SU-DHL-6 (cell line): Measurements from ENCODE around the gene LRRC4C.

Source experiments
- H2AFZ ChIP-seq: fragments of 200-600 bp; sonication (generic); 2 replicates; pipeline ENCODE4 v1.6.1; 2014; ENCODE audit warnings: low read depth, mild to moderate bottlenecking, moderate library complexity, mixed read lengths, antibody characterized with exemption, low read length; ENCODE audit not compliant: severe bottlenecking
- H3F3A ChIP-seq: fragments of 200-600 bp; shearing (Covaris generic); 2 replicates; pipeline ENCODE4 v1.6.0; 2016; ENCODE audit warnings: antibody characterized with exemption, mild to moderate bottlenecking; ENCODE audit not compliant: insufficient read depth
- H3K27ac ChIP-seq: fragments of 200-600 bp; sonication (generic); 2 replicates; pipeline ENCODE4 v1.5.1; 2016; ENCODE audit warnings: low read depth, mild to moderate bottlenecking, low read length, moderate library complexity, mixed read lengths
- H3K27me3 ChIP-seq: fragments of 200-600 bp; sonication (generic), shearing (Covaris generic); 2 replicates; pipeline ENCODE4 v1.6.0; 2014; ENCODE audit warnings: mild to moderate bottlenecking, low read length
- H3K36me3 ChIP-seq: fragments of 200-600 bp; sonication (generic); 2 replicates; pipeline ENCODE4 v1.6.1; 2014; ENCODE audit warnings: mild to moderate bottlenecking, low read length, mixed read lengths
- H3K4me2 ChIP-seq: fragments of 300-600, 200-600 bp; shearing (Covaris generic), sonication (generic); 2 replicates; pipeline ENCODE4 v1.6.0; 2014; ENCODE audit warnings: low read length, low read depth, mild to moderate bottlenecking; ENCODE audit not compliant: poor library complexity, severe bottlenecking
- H3K4me3 ChIP-seq: fragments of 200-600 bp; sonication (generic); 2 replicates; pipeline ENCODE4 v1.5.1; 2014; ENCODE audit warnings: antibody characterized with exemption, low read length, mild to moderate bottlenecking, mixed read lengths; ENCODE audit not compliant: insufficient read depth, poor library complexity, severe bottlenecking
- H3K79me2 ChIP-seq: fragments of 200-600 bp; sonication (generic); 2 replicates; pipeline ENCODE4 v1.6.1; 2014; ENCODE audit warnings: mild to moderate bottlenecking, low read length, moderate library complexity; ENCODE audit not compliant: insufficient read depth
- H3K9ac ChIP-seq: fragments of 200-600 bp; sonication (generic); 2 replicates; pipeline ENCODE4 v1.7.0; 2014; ENCODE audit warnings: mild to moderate bottlenecking, low read length
- H3K9me2 ChIP-seq: fragments of 200-600 bp; sonication (generic); replicated peaks from 2 replicates; pipeline ENCODE4 v1.6.1; 2014; ENCODE audit warnings: low read length; ENCODE audit not compliant: insufficient read depth
- H3K9me3 ChIP-seq: fragments of 200-600 bp; sonication (generic); 2 replicates; pipeline ENCODE4 v1.6.1; 2014; ENCODE audit warnings: low read length, mixed read lengths; ENCODE audit not compliant: insufficient read depth
- H4K20me1 ChIP-seq: fragments of 200-600 bp; sonication (generic); 2 replicates; pipeline ENCODE4 v1.6.1; 2014; ENCODE audit warnings: low read depth, mild to moderate bottlenecking, antibody characterized with exemption, low read length, moderate library complexity, mixed read lengths
- CTCF ChIP-seq: fragments of 200-600 bp; sonication (generic); IDR thresholded peaks from one replicate; pipeline ENCODE4 v1.5.1; 2017; ENCODE audit warnings: antibody characterized with exemption, mild to moderate bottlenecking, low read length, moderate library complexity; ENCODE audit not compliant: insufficient read depth, poor library complexity, severe bottlenecking
- EZH2phosphoT487 ChIP-seq: fragments of 200-600 bp; sonication (generic), shearing (Covaris generic); conservative IDR thresholded peaks from 2 replicates; pipeline ENCODE4 v1.6.1; 2018; ENCODE audit warnings: mild to moderate bottlenecking, antibody characterized with exemption, low read length, moderate library complexity, mixed read lengths

The LRRC4C gene

GRCh38 chr11:41118521-41118920 is 340.9 kb downstream of the LRRC4C start:
- Histone ChIP-seq H3K79me2 (no peaks in the 10 kb centered on the region), H3K9me3 (no peaks in the 10 kb centered on the region), H3K4me2 (no peak overlapping the region), H3F3A (no peaks in the 10 kb centered on the region), H3K4me3 (no peak overlapping the region), H3K27me3 (no peaks in the 10 kb centered on the region), H3K27ac (no peak overlapping the region), H2AFZ (no peak overlapping the region), H3K36me3 (no peaks in the 10 kb centered on the region), H3K9ac (no peak overlapping the region), H3K9me2 (no peaks in the 10 kb centered on the region), H4K20me1 (no peaks in the 10 kb centered on the region)
- TF ChIP-seq CTCF (no peak), EZH2phosphoT487 (no peak)

- no peaks in the 10 kb centered on the region for H3K9me2 ChIP-seq
- H3K4me3 ChIP-seq = no peak overlapping the region
- H3F3A ChIP-seq = no peaks in the 10 kb centered on the region
- no peaks in the 10 kb centered on the region for H3K27me3 ChIP-seq
- no peaks in the 10 kb centered on the region for H3K36me3 ChIP-seq
- no peak overlapping the region for H3K27ac ChIP-seq
- H3K9ac ChIP-seq = no peak overlapping the region
- H4K20me1 ChIP-seq = no peaks in the 10 kb centered on the region
- no peaks in the 10 kb centered on the region for H3K9me3 ChIP-seq
- no peak overlapping the region for H3K4me2 ChIP-seq
- H2AFZ ChIP-seq = no peak overlapping the region
- TF ChIP-seq CTCF = no peak
- TF ChIP-seq EZH2phosphoT487 = no peak
- no peaks in the 10 kb centered on the region for H3K79me2 ChIP-seq
Measured at GRCh38 chr11:41116970-41117369, 342.5 kb downstream of the LRRC4C start.

GRCh38 chr11:41115066-41115465 is 344.4 kb downstream of the LRRC4C start:
- H3K4me3 ChIP-seq = no peak overlapping the region
- H3K27ac ChIP-seq = no peak overlapping the region
- H3K9ac ChIP-seq = no peak overlapping the region
- H3K9me2 ChIP-seq = no peaks in the 10 kb centered on the region
- no peak overlapping the region for H3K4me2 ChIP-seq
- H3F3A ChIP-seq = no peaks in the 10 kb centered on the region
- TF ChIP-seq CTCF (no peak), EZH2phosphoT487 (no peak)
- H3K79me2 ChIP-seq = no peaks in the 10 kb centered on the region
- no peak overlapping the region for H2AFZ ChIP-seq
- H3K27me3 ChIP-seq = no peaks in the 10 kb centered on the region
- peaks cover 5% of the 10 kb centered on the region; the same call in 1 of the 2 replicates for H3K9me3 ChIP-seq
- no peaks in the 10 kb centered on the region for H4K20me1 ChIP-seq
- no peaks in the 10 kb centered on the region for H3K36me3 ChIP-seq

GRCh38 chr11:41113160-41113559 is 346.3 kb downstream of the LRRC4C start:
- Histone ChIP-seq H2AFZ (no peak overlapping the region), H3K9me3 (peaks cover 5% of the 10 kb centered on the region; the same call in 1 of the 2 replicates), H3K36me3 (no peaks in the 10 kb centered on the region), H3F3A (no peaks in the 10 kb centered on the region), H4K20me1 (no peaks in the 10 kb centered on the region), H3K4me2 (no peak overlapping the region), H3K9me2 (no peaks in the 10 kb centered on the region), H3K27me3 (no peaks in the 10 kb centered on the region), H3K27ac (no peak overlapping the region), H3K79me2 (no peaks in the 10 kb centered on the region), H3K9ac (no peak overlapping the region), H3K4me3 (no peak overlapping the region)
- TF ChIP-seq CTCF = no peak
- TF ChIP-seq EZH2phosphoT487 = no peak
